Ectodermal cell (in vitro differentiated cells): Measurements from ENCODE around the gene HBB.
"Not testable (repeated sequence)": the region's sequence is repeated elsewhere in the genome, so short reads cannot be mapped to it uniquely, and the experiment has no call there.

Source experiments
- H3K27ac ChIP-seq: 2 replicates; pipeline ENCODE4 v1.7.0; 2013; ENCODE audit warnings: mild to moderate bottlenecking, low read depth, low read length; ENCODE audit not compliant: insufficient read depth, poor library complexity, severe bottlenecking
- H3K27me3 ChIP-seq: 2 replicates; pipeline ENCODE4 v1.7.0; 2013; ENCODE audit warnings: mild to moderate bottlenecking, low read length; ENCODE audit not compliant: insufficient read depth, control insufficient read depth, poor library complexity, severe bottlenecking
- H3K36me3 ChIP-seq: one replicate; pipeline ENCODE4 v1.7.0; 2013; ENCODE audit warnings: low read length; ENCODE audit not compliant: control insufficient read depth, insufficient read depth
- H3K4me1 ChIP-seq: one replicate; pipeline ENCODE4 v1.7.0; 2013; ENCODE audit warnings: low read length; ENCODE audit not compliant: control insufficient read depth, insufficient read depth
- H3K4me3 ChIP-seq: 2 replicates; pipeline ENCODE4 v1.7.0; 2013; ENCODE audit warnings: low read depth, low read length, control low read depth; ENCODE audit not compliant: insufficient read depth
- H3K9me3 ChIP-seq: 2 replicates; pipeline ENCODE4 v1.7.0; 2013; ENCODE audit warnings: mild to moderate bottlenecking, low read length, moderate library complexity; ENCODE audit not compliant: control insufficient read depth
- WGBS, 2 experiments: methylation state at CpG; one replicate each; pipeline ENCODE4 v1.1.7; 2013; ENCODE audit warnings: missing lambda C conversion rate in 2 of 2; 5-methylcytosine and 5-hydroxymethylcytosine counted together

The HBB gene

GRCh38 chr11:5257296-5257695 lies 30.4 kb upstream of the HBB start:
- H3K4me3 ChIP-seq, result no peak overlapping the region
- no peak overlapping the region for H3K27ac ChIP-seq
- no peaks in the 10 kb centered on the region for H3K9me3 ChIP-seq
- H3K4me1 ChIP-seq, result no peaks in the 10 kb centered on the region
- no peaks in the 10 kb centered on the region for H3K36me3 ChIP-seq
- WGBS, 2 experiments, result 11 to 14% methylated on average over 2 of the region's 2 CpGs
- no peaks in the 10 kb centered on the region for H3K27me3 ChIP-seq

- 94% methylated on average over 2 to 3 of the region's 9 CpGs for WGBS, 2 experiments
- H3K27me3 ChIP-seq, H3K4me3 ChIP-seq, H3K9me3 ChIP-seq, H3K27ac ChIP-seq, H3K36me3 ChIP-seq, H3K4me1 ChIP-seq: not testable (repeated sequence)
Measured at GRCh38 chr11:5254646-5255413, 28.0 kb upstream of the HBB start, which contains the start of gene HBG2. Gene HBG2 (minus strand): TSS chr11:5254781. CDS start chr11:5254728, 53 bp downstream.

DNA sequence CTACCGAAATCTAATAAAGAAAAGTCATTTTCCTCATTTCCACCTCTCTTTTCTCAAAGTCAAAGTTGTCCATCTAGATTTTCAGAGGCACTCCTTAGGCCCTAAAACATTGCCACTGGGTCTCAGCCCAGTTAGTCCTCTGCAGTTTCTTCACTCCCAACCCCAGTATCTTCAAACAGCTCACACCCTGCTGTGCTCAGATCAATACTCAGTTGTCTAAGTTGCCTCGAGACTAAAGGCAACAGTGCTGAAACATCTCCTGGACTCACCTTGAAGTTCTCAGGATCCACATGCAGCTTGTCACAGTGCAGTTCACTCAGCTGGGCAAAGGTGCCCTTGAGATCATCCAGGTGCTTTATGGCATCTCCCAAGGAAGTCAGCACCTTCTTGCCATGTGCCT lies 27.2 kb upstream of the HBB start:
- 92% methylated on average over 2 of the region's 2 CpGs for WGBS, 2 experiments
- H3K4me3 ChIP-seq, H3K4me1 ChIP-seq, H3K27ac ChIP-seq, H3K9me3 ChIP-seq, H3K27me3 ChIP-seq, H3K36me3 ChIP-seq: not testable (repeated sequence)

- 81% methylated on average over 5 of the region's 5 CpGs for WGBS, 2 experiments
- not testable (repeated sequence) for H3K4me1 ChIP-seq, H3K4me3 ChIP-seq, H3K27ac ChIP-seq, H3K36me3 ChIP-seq, H3K27me3 ChIP-seq, H3K9me3 ChIP-seq
Measured at GRCh38 chr11:5253440-5253839, 26.6 kb upstream of the HBB start.

- no peak overlapping the region for H3K27ac ChIP-seq
- H3K9me3 ChIP-seq, result no peaks in the 10 kb centered on the region
- no peak overlapping the region for H3K4me3 ChIP-seq
- WGBS, 2 experiments, result 95 to 97% methylated on average over 1 of the region's 1 CpG
- no peaks in the 10 kb centered on the region for H3K36me3 ChIP-seq
- no peaks in the 10 kb centered on the region for H3K4me1 ChIP-seq
- no peaks in the 10 kb centered on the region for H3K27me3 ChIP-seq
Measured at GRCh38 chr11:5252919-5253265, 26.0 kb upstream of the HBB start.

- Histone ChIP-seq H3K9me3 (no peaks in the 10 kb centered on the region), H3K27ac (no peak overlapping the region), H3K36me3 (no peaks in the 10 kb centered on the region), H3K4me1 (no peaks in the 10 kb centered on the region), H3K4me3 (no peak overlapping the region), H3K27me3 (no peaks in the 10 kb centered on the region)
- WGBS, 2 experiments, result 91 to 94% methylated on average over 9 of the region's 9 CpGs
Measured at GRCh38 chr11:5252192-5252918, 25.5 kb upstream of the HBB start.

GRCh38 chr11:5251746-5252145 lies 24.9 kb upstream of the HBB start:
- no peak overlapping the region for H3K27ac ChIP-seq
- WGBS, 2 experiments, result 92% methylated on average over 1 to 2 of the region's 2 CpGs
- no peaks in the 10 kb centered on the region for H3K9me3 ChIP-seq
- no peaks in the 10 kb centered on the region for H3K27me3 ChIP-seq
- no peaks in the 10 kb centered on the region for H3K36me3 ChIP-seq
- no peak overlapping the region for H3K4me3 ChIP-seq
- no peaks in the 10 kb centered on the region for H3K4me1 ChIP-seq

DNA sequence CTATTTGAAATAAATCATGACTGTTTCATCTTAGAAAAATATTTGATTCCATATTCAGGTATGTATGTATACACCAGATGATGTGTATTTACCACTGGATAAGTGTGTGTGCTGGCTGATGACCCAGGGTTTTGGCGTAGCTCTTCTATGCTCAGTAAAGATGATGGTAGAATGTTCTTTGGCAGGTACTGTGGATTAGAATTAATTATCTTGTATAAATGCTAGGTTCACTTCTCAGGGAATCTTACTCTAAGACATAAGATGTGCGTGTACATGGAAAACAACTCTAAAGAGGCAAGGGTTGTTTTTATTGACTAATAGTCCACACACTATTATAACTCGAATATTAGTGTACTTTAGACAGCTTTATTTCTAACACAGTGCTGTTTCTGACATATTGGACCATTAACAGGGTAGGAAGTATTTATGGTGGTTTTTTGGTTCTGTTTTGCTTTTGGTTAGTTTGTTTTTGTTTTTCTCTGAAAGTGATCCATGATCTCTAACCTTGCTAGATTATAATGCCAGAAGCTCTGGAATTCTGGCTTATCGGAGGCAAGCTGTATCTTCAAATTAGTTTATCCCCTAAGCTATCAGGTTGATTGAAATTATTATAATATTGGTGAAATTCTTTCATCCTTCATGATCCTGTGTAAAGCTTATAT lies 23.8 kb upstream of the HBB start:
- 92 to 98% methylated on average over 1 to 4 of the region's 4 CpGs for WGBS, 2 experiments
- Histone ChIP-seq H3K4me3 (no peak overlapping the region), H3K27ac (no peak overlapping the region), H3K9me3 (no peaks in the 10 kb centered on the region), H3K4me1 (no peaks in the 10 kb centered on the region), H3K27me3 (no peaks in the 10 kb centered on the region), H3K36me3 (no peaks in the 10 kb centered on the region)

DNA sequence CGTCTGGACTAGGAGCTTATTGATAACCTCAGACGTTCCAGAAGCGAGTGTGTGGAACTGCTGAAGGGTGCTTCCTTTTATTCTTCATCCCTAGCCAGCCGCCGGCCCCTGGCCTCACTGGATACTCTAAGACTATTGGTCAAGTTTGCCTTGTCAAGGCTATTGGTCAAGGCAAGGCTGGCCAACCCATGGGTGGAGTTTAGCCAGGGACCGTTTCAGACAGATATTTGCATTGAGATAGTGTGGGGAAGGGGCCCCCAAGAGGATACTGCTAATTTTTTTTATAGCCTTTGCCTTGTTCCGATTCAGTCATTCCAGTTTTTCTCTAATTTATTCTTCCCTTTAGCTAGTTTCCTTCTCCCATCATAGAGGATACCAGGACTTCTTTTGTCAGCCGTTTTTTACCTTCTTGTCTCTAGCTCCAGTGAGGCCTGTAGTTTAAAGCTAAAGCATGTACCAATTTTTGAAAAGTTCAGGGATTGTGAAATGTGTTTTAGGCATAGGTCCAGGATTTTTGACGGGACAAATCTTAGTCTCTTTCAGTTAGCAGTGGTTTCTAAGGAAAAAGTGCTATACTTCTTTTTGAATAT lies 23.0 kb upstream of the HBB start, which contains the start of gene HBG1:
HBG1 (minus strand) TSS at position 51 of the 590 bp plus-strand sequence. CDS start 53 bp downstream, outside the sequence.
- H3K4me3 ChIP-seq, H3K27ac ChIP-seq, H3K9me3 ChIP-seq, H3K4me1 ChIP-seq, H3K27me3 ChIP-seq, H3K36me3 ChIP-seq: not testable (repeated sequence)
- 82 to 92% methylated on average over 3 of the region's 9 CpGs for WGBS, 2 experiments

DNA sequence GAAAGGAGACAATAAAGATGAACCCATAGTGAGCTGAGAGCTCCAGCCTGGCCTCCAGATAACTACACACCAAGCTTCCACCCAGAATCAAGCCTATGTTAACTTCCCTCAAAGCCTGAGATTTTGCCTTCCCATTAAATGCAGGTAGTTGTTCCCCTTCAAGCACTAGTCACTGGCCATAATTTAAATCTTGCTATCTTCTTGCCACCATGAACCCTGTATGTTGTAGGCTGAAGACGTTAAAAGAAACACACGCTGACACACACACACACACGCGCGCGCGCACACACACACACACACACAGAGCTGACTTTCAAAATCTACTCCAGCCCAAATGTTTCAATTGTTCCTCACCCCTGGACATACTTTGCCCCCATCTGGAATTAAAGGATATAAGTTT lies 21.6 kb upstream of the HBB start:
- WGBS, 2 experiments, result 67 to 100% methylated on average over 1 to 4 of the region's 7 CpGs
- not testable (repeated sequence) for H3K36me3 ChIP-seq, H3K4me1 ChIP-seq, H3K9me3 ChIP-seq, H3K27ac ChIP-seq, H3K4me3 ChIP-seq, H3K27me3 ChIP-seq
